Measurements from ENCODE around the gene GRM4.
"Not testable (repeated sequence)": the region's sequence is repeated elsewhere in the genome, so short reads cannot be mapped to it uniquely, and the experiment has no call there.

The GRM4 gene

GRCh38 chr6:34146021-34146782 lies at the start of gene GRM4:
GRM4 (minus strand) TSS chr6:34146087; CDS start chr6:34133496, 12,591 bp downstream.
- DNase-seq (ENCODE audit: low read depth, low spot score) = no peak

DNA sequence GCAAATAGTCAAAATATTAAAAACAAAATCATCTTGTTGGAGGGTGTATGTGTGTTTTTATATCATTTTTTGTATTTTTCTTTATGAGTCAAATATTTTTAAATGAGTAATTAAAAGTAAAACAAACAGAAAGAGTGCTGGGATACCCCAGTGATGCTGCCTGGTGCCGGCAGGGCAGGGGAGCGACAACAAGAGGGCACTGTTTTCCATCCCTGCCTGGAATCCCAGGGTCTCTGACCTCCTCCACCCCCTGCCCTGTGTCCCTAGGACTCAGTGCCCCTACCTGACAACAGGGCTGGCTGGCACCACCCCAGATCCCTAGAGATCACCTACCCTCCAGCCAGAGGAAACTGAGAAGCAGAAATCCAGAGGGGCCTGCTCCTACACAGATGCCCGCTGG lies 48.9 kb upstream of the GRM4 start:
- no peak for DNase-seq (ENCODE audit: low read depth, low spot score)

DNA sequence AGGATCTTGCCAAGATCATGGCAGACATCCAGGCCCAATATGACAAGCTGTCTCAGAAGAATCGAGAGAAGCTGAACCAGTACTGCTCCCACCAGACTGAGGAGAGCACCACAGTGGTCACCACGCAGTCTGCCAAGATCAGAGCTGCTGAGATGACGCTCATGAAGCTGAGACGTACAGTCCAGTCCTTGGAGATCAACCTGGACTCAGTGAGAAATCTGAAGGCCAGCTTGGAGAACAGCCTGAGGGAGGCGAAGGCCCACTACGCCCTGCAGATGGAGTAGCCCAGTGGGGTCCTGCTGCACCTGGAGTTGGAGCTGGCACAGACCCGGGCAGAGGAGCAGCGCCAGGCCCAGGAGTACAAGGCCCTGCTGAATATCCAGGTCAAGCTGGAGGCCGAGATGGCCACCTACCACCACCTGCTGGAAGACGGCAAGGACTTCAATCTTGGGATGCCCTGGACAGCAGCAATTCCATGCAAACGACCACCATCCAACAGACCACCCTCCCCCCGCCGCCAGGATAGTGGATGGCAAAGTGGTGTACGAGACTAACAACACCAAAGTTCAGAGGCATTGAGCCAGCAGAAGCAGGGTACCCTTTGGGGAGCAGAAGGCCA lies 44.7 kb upstream of the GRM4 start:
- no peak for DNase-seq (ENCODE audit: low read depth, low spot score)

GRCh38 chr6:34189806-34190503 lies 44.1 kb upstream of the GRM4 start:
- no peak for DNase-seq (ENCODE audit: low read depth, low spot score)

DNA sequence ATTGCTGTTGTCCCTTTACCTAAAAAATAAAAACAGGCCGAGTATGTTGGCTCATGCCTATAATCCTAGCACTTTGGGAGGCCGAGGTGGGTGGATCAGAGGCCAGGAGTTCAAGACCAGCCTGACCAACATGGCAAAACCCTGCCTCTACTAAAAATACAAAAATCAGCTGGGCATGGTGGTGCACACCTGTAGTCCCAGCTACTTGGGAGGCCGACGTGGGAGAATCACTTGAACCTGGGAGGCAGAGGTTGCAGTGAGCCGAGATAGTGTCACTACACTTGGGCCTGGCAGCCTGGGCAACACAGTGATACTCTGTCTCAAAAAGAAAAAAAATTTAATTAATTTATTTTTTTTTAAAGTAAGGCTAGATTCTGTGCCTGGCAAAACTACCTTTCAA lies 38.8 kb upstream of the GRM4 start:
- not testable (repeated sequence) for DNase-seq (ENCODE audit: low read depth, low spot score)

GRCh38 chr6:34182751-34183531 lies 37.1 kb upstream of the GRM4 start:
- no peak for DNase-seq (ENCODE audit: low read depth, low spot score)

DNA sequence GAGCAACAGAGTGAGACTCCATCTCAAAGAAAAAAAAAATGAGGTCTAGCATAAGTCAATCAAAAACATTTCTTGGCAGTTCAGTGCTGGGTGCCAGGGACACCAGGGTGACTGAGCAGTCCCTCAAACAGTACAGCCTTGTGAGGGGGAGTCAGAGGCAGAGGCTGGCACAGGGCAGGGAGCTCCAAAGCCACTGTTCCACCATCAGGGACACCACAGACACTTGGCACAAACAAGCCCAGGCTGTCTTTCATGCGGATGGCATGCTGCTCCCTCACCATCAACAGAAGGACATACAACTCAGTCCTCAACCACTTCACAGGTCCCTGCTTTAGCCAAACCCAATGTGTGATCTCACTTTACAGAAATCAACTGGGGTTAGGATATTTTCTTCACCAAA lies 36.0 kb upstream of the GRM4 start:
- no peak for DNase-seq (ENCODE audit: low read depth, low spot score)

DNA sequence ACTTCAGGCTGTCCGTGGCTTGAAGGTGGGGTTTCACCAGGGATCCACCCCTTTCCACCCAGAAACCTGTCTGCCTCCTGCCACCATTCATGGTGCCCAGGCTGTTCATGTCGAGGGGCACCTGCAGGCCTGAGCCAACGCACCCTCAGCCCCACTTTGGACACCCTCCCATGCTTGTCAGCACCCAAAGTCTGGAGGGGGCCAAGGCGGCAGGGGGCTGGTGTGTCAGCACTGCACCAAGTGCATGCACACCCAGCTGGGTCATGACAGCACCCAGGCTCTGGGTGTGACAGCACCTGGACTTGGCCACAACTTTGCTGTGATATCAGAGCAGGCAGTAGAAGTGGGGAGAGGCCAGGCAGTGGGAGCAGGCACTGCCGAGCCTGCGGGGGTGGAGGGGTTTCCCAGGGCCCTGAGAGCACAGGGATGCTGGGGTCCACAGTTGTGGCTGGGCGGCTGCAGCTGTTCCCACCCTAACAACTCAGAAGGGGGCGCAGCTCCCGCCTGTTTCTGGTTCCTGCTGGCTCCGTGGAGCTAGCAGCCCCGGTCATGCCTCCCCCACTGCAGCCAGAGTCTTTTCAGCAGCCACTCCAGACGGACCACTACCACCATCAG lies 33.3 kb upstream of the GRM4 start:
- no peak for DNase-seq (ENCODE audit: low read depth, low spot score)

- no peak for DNase-seq (ENCODE audit: low read depth, low spot score)
Measured at GRCh38 chr6:34178357-34179105, 32.6 kb upstream of the GRM4 start.

GRCh38 chr6:34177181-34177591 lies 31.3 kb upstream of the GRM4 start:
- DNase-seq (ENCODE audit: low read depth, low spot score) = no peak

GRCh38 chr6:34176261-34177031 lies 30.6 kb upstream of the GRM4 start:
- no peak for DNase-seq (ENCODE audit: low read depth, low spot score)

DNA sequence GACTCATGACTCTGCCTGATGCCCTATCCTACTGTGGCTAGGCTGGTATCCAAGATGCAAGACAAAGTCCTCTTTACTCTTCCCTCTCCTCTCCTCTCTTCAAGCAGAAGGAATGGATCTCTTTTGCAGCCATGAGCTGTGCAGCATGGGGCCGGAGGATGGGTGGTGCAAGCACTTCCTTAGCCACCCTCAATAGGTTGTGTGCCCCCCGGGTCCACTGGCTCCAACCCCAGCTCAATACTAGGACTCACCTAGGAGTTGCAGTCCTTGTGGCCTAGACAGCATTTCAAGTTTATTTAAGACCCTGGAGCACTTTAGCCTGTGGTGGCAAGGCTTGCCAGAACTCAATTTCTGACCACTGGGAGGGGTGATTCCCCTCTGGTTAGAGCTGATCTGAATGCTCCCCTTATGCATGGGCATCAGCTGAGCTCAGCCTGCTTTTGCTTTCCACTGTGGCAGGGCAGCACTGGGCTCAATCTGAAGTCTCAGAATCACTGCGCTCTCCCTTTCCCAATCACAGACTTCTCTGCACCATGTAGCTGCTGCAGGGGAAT lies 29.0 kb upstream of the GRM4 start:
- no peak for DNase-seq (ENCODE audit: low read depth, low spot score)

DNA sequence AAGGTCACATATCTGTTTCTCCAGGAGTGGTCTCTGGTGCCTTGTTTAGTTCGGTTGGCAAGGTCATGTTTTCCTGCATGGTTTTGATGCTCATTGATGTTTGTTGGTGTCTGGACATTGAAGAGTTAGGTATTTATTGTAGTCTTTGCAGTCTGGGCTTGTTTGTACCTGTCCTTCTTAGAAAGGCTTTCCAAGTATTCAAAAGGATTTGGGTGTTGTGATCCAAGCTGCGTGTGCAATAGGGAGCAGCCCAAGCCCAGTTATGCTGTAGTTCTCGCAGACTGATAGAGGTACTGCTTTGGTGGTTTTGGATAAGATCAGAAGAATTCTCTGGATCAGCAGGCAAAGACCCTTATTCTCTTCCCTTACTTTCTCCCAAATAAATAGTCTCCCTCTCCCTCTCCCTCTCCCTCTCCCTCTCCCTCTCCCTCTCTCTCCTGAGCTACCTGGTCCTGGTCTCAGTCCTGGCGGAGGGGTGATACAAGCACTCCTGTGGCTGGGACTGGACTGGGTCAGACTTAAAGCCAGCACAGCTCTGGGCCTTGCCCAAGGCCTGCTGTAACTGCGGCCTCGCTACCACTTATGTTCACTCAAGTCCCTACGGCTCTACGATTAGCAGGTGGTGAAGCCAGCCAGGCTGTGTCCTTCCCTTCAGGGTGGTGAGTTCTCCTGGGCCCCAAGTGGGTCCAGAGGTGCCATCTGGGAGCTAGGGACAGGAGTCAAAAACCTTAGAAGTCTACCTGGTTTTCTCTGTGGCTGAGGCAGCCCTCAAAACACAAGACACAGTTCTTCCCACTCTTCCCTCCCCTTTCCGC lies 27.3 kb upstream of the GRM4 start:
- no peak for DNase-seq (ENCODE audit: low read depth, low spot score)

- DNase-seq (ENCODE audit: low read depth, low spot score) = no peak
Measured at GRCh38 chr6:34170346-34170745, 24.5 kb upstream of the GRM4 start.

- no peak for DNase-seq (ENCODE audit: low read depth, low spot score)
Measured at GRCh38 chr6:34169897-34170296, 24.0 kb upstream of the GRM4 start.

DNA sequence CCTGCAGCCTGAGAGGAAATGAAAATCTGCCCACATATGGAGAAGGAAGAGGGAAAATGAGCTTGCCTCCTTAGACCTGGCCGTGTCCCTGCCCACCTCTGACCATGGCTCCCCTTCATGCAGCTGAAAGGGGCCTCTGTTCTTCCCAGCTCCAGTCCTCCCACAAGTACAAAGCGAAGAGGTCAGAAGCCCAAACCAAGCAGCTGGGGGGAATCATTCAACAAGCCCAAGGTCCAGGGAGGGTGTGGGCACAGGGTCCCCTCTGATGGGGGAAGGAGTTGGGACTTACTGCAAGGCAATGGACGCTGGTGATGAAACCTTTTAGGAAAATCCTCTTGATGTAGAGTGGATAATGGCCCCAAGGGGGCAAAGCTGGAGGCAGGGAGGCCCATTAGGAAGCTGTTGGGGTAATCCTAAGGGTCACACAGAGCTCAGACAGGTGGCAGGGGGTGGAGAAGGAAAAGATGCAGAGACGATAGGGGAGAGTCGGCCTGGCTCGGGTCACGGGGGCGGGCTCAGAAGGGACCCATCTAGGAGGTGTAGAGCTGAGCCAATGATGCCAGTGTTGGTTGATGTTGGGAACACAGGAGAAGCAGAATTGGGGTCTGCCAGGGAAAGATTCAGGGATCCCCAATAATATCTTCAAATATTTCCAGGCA lies 16.1 kb upstream of the GRM4 start:
- DNase-seq (ENCODE audit: low read depth, low spot score) = no peak

DNA sequence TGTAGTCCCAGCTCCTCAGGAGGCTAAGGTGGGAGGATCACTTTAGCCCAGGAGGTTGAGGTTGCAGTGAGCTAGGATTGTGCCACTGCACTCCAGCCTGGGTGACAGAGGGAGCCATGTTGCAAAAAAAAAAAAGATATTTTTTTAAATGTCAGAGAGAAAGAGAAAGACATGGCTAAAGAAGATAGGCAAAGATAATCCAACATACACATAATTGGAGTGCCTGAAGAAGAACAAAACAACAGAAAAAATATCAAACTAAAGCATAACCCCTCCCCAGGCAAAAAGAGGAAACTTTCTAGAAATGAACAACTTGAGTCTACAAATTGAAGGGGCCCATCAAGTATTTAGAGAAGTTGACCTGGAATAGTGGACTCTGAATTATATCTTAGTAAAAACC lies 14.0 kb upstream of the GRM4 start:
- DNase-seq (ENCODE audit: low read depth, low spot score) = no peak

DNA sequence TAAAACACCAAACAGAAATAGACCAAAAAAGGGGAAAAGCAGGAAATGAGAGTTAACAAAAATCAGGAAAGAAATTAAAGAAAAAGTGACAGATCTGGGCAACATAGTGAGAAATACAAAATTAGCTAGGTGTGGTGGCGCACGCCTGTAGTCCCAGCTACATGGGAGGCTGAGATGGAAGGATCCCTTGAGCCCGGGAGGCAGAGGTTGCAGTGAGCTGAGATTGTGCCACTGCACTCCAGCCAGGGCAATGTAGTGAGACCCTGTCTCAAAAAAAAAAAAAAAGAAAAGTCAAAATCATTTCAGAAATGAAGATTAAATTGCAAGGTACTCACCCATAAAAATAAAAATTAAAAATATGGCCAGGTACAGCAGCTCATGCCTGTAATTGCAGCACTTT lies 13.0 kb upstream of the GRM4 start:
- DNase-seq (ENCODE audit: low read depth, low spot score) = no peak
